ENCODE measurements around the gene TPI1. TPM values are rescaled to one million over a fixed set of nuclear protein-coding genes. Genes with fewer than 3 reads are reported as not detected.
A peak's percentile ranks its signal among the peaks of the same experiment; 100 is the strongest.

TPI1 gene
- total RNA-seq, 1 experiment from 2014 or later, result 1,177 TPM

GRCh38 chr12:6849976-6850560, 17.3 kb upstream of the TPI1 start:
- Histone ChIP-seq H2BK20ac (ENCODE audit: low read depth, low read length, poor library complexity, severe bottlenecking) (no peak overlapping the region), H2BK5ac (ENCODE audit: insufficient read length, low read length) (no peak overlapping the region), H3T11ph (ENCODE audit: low read length) (no peak overlapping the region), H3K23ac (ENCODE audit: insufficient read length, low read depth, low read length) (no peak overlapping the region), H4K8ac (replicated peaks; ENCODE audit: insufficient read length, low read depth, low read length) (no peak overlapping the region), H3K4ac (ENCODE audit: low read depth, low read length) (no peak overlapping the region), H3K9me3 (ENCODE audit: control insufficient read depth, low read depth, low read length) (no peaks in the 10 kb centered on the region), H2AFZ (ENCODE audit: low read length) (no peak overlapping the region), H4K20me1 (ENCODE audit: control insufficient read depth, insufficient read depth, insufficient read length) (peaks cover 2% of the 10 kb centered on the region), H3K56ac (ENCODE audit: insufficient read length, low read depth, low read length) (no peak overlapping the region), H2AK5ac (ENCODE audit: insufficient read length, low read length) (no peak overlapping the region), H3K18ac (ENCODE audit: insufficient read length, low read depth, low read length) (no peak overlapping the region), H3K27me3 (ENCODE audit: insufficient read depth, low read length) (no peaks in the 10 kb centered on the region), H4K91ac (ENCODE audit: insufficient read length, low read depth, low read length) (no peak overlapping the region), H3K14ac (ENCODE audit: insufficient read depth, low read length) (no peak overlapping the region), H4K5ac (ENCODE audit: insufficient read length, low read depth, low read length) (no peak overlapping the region), H3K4me1 (ENCODE audit: insufficient read depth, low read length) (no peaks in the 10 kb centered on the region; the same call in 1 of the 2 replicates), H3K27ac (ENCODE audit: insufficient read length, low read depth, low read length) (no peak overlapping the region), H3K9ac (ENCODE audit: extremely low read depth, insufficient read length, low read length) (peak overlapping the region; percentile 46), H3K79me2 (ENCODE audit: insufficient read depth, low read length) (peaks cover 5% of the 10 kb centered on the region; the same call in 1 of the 2 replicates), H3K79me1 (ENCODE audit: insufficient read depth, low read depth, low read length, poor library complexity, severe bottlenecking) (no peaks in the 10 kb centered on the region), H2BK15ac (ENCODE audit: low read depth, low read length) (no peak overlapping the region), H2BK12ac (ENCODE audit: insufficient read length, low read depth, low read length) (no peak overlapping the region), H3K23me2 (ENCODE audit: insufficient read length, low read depth, low read length, poor library complexity, severe bottlenecking) (peaks cover 16% of the 10 kb centered on the region), H3K4me2 (ENCODE audit: insufficient read depth, insufficient read length, low read length) (peak overlapping the region; percentile 78), H2BK120ac (ENCODE audit: low read depth, low read length, poor library complexity, severe bottlenecking) (no peak overlapping the region)
- Mint-ChIP-seq H3K36me3 (ENCODE audit: insufficient read depth in 1 of 3, low read depth in 3 of 3) (peaks cover 22 to 62% (median 57%) of the 10 kb centered on the region in 3 experiments; a peak in 6 of 7 replicates), H3K9me3 (no peaks in the 10 kb centered on the region; a peak in 1 of 5 replicates), H3K27me3 (ENCODE audit: low read depth) (no peaks in the 10 kb centered on the region), H3K4me3 (peak overlapping the region; percentile 94 to 98), H3K4me1 (peaks cover 24 to 26% of the 10 kb centered on the region in 2 experiments), H3K27ac (peak overlapping the region in 1 of 3 experiments; percentile 17; a peak in 1 of 7 replicates)
- no CpG with 5 or more reads among the region's 10 CpGs for WGBS (ENCODE audit: extremely low coverage, insufficient read length, low lambda C conversion rate)
- DNase-seq, result no peak
- no peak for TF ChIP-seq CTCF (conservative IDR thresholded peaks at IDR 0.05)
